H1 (cell line): ENCODE measurements around the gene RNF141. TPM values are rescaled to one million over a fixed set of nuclear protein-coding genes. Genes with fewer than 3 reads are reported as not detected.

Experiments
- CTCF ChIA-PET: fragments of 300-600 bp; sonication (Branson Sonifier 250); formaldehyde crosslinking; loops from one replicate; lab custom pipeline; 2021; ENCODE audit not compliant: partially characterized antibody; lab: Charles Lee
- POLR2A ChIA-PET: fragments of 300-600 bp; sonication (Branson Sonifier 250); formaldehyde crosslinking; loops from one replicate; lab custom pipeline; 2021; ENCODE audit warnings: inconsistent platforms; ENCODE audit not compliant: partially characterized antibody; lab: Charles Lee
- DNase-seq, 2 experiments: peaks; one replicate each; pipeline versions ENCODE4 v3.0.0 to v3.0.0-alpha.2; 2010 to 2022; ENCODE audit warnings: low spot score in 2 of 2, low read depth in 1 of 2, mixed read lengths in 1 of 2
- FAIRE-seq: peaks from 2 replicates; lab custom pipeline; 2011; peaks lifted over from hg19 to GRCh38; lab: Jason Lieb, UNC
- H2AFZ ChIP-seq: 2 replicates; pipeline ENCODE4 v1.8.1; 2012; ENCODE audit warnings: low read length, inconsistent platforms
- H2AK5ac ChIP-seq: 2 replicates; pipeline ENCODE4 v1.6.1; 2013; ENCODE audit warnings: low read depth, low read length
- H2BK120ac ChIP-seq: replicated peaks from 2 replicates; pipeline ENCODE3; 2013; ENCODE audit warnings: low read depth, low read length, inconsistent platforms
- H2BK12ac ChIP-seq: 2 replicates; pipeline ENCODE4 v1.6.1; 2013; ENCODE audit warnings: low read depth, low read length
- H2BK15ac ChIP-seq: 2 replicates; pipeline ENCODE4 v1.6.1; 2013; ENCODE audit warnings: low read length
- H2BK20ac ChIP-seq: 2 replicates; pipeline ENCODE4 v1.6.1; 2013; ENCODE audit warnings: low read length
- H2BK5ac ChIP-seq: 2 replicates; pipeline ENCODE4 v1.6.1; 2013; ENCODE audit warnings: low read depth, low read length
- H3K14ac ChIP-seq: 2 replicates; pipeline ENCODE4 v1.6.1; 2013; ENCODE audit warnings: inconsistent platforms; ENCODE audit not compliant: insufficient read length
- H3K18ac ChIP-seq: 2 replicates; pipeline ENCODE4 v1.6.1; 2013; ENCODE audit warnings: low read length; ENCODE audit errors: extremely low read depth
- H3K23ac ChIP-seq: 2 replicates; pipeline ENCODE4 v1.6.1; 2013; ENCODE audit warnings: inconsistent platforms; ENCODE audit not compliant: insufficient read length
- H3K23me2 ChIP-seq: 2 replicates; pipeline ENCODE4 v1.6.1; 2013; ENCODE audit warnings: low read depth, low read length
- H3K27ac ChIP-seq: 2 replicates; pipeline ENCODE4 v1.6.1; 2011; ENCODE audit warnings: low read depth, low read length, inconsistent platforms
- H3K27me3 ChIP-seq, 4 experiments: replicated peaks in 1 of 4; 1 replicate in 1 of 4; 2 replicates in 3 of 4; pipeline versions ENCODE4 v1.6.1 to v1.8.1; 2011 to 2013; ENCODE audit warnings: low read length in 3 of 4, mild to moderate bottlenecking in 3 of 4, inconsistent platforms in 2 of 4, mixed read lengths in 2 of 4, moderate library complexity in 1 of 4; ENCODE audit not compliant: control insufficient read depth in 3 of 4, insufficient read depth in 3 of 4; ENCODE audit errors: extremely low read depth in 1 of 4
- H3K36me3 ChIP-seq, 4 experiments: 2 replicates each; pipeline versions ENCODE4 v1.6.1 to v1.8.1; 2011 to 2013; ENCODE audit warnings: mild to moderate bottlenecking in 4 of 4, low read length in 3 of 4, moderate library complexity in 2 of 4, control low read depth in 1 of 4, inconsistent platforms in 1 of 4; ENCODE audit not compliant: insufficient read depth in 4 of 4, control insufficient read depth in 2 of 4
- H3K4ac ChIP-seq: replicated peaks from 2 replicates; pipeline ENCODE3; 2013; ENCODE audit warnings: low read length, low read depth, mixed read lengths, inconsistent platforms; ENCODE audit not compliant: insufficient read length
- H3K4me1 ChIP-seq, 4 experiments: replicated peaks in 1 of 4; 1 replicate in 1 of 4; 2 replicates in 3 of 4; pipeline versions ENCODE4 v1.6.1 to v1.8.1; 2011 to 2013; ENCODE audit warnings: low read length in 3 of 4, inconsistent platforms in 2 of 4, mixed read lengths in 1 of 4; ENCODE audit not compliant: insufficient read depth in 4 of 4, control insufficient read depth in 3 of 4
- H3K4me2 ChIP-seq, 2 experiments: 2 replicates each; pipeline versions ENCODE4 v1.6.1 to v1.8.1; 2011 to 2013; ENCODE audit warnings: low read depth in 2 of 2, low read length in 2 of 2, control low read depth in 1 of 2, inconsistent platforms in 1 of 2, mild to moderate bottlenecking in 1 of 2; ENCODE audit not compliant: insufficient read depth in 1 of 2
- H3K4me3 ChIP-seq, 4 experiments: fragments of 200-600, 300-600 bp in 1 of 4; sonication (generic), shearing (Covaris generic), sonication (Bioruptor Twin) in 1 of 4; 2 replicates each; pipeline versions ENCODE4 v1.5.1 to v1.8.1; 2011 to 2016; ENCODE audit warnings: low read length in 4 of 4, low read depth in 3 of 4, control low read depth in 2 of 4, inconsistent platforms in 2 of 4, mild to moderate bottlenecking in 2 of 4, mixed read lengths in 1 of 4, moderate library complexity in 1 of 4; ENCODE audit not compliant: insufficient read depth in 2 of 4; ENCODE audit errors: extremely low read depth in 1 of 4
- H3K56ac ChIP-seq: replicated peaks from 2 replicates; pipeline ENCODE3; 2013; ENCODE audit warnings: low read depth, mild to moderate bottlenecking, mixed read lengths, low read length, inconsistent platforms; ENCODE audit not compliant: insufficient read length
- H3K79me1 ChIP-seq: 2 replicates; pipeline ENCODE4 v1.6.1; 2013; ENCODE audit warnings: low read depth, low read length, control low read depth
- H3K79me2 ChIP-seq, 2 experiments: 2 replicates each; pipeline versions ENCODE4 v1.6.1 to v1.8.1; 2012 to 2013; ENCODE audit warnings: low read length in 2 of 2, mild to moderate bottlenecking in 2 of 2, inconsistent platforms in 1 of 2; ENCODE audit not compliant: insufficient read depth in 2 of 2, control insufficient read depth in 1 of 2
- H3K9ac ChIP-seq, 4 experiments: replicated peaks in 1 of 4; 1 replicate in 1 of 4; 2 replicates in 3 of 4; pipeline versions ENCODE4 v1.6.1 to v1.8.1; 2011 to 2013; ENCODE audit warnings: low read depth in 3 of 4, low read length in 3 of 4, control low read depth in 2 of 4, mild to moderate bottlenecking in 2 of 4, moderate library complexity in 2 of 4, inconsistent platforms in 1 of 4; ENCODE audit errors: extremely low read depth in 1 of 4
- H3K9me3 ChIP-seq, 2 experiments: 2 replicates each; pipeline versions ENCODE4 v1.6.1 to v1.8.1; 2012 to 2013; ENCODE audit warnings: mild to moderate bottlenecking in 2 of 2, moderate library complexity in 2 of 2, control low read depth in 1 of 2, inconsistent platforms in 1 of 2, low read depth in 1 of 2, low read length in 1 of 2, mixed read lengths in 1 of 2; ENCODE audit not compliant: insufficient read depth in 2 of 2
- H4K20me1 ChIP-seq, 2 experiments: replicated peaks in 1 of 2; 2 replicates each; pipeline versions ENCODE3 to v1.8.1; 2011 to 2013; ENCODE audit warnings: inconsistent platforms in 2 of 2, low read length in 2 of 2, mild to moderate bottlenecking in 1 of 2; ENCODE audit not compliant: insufficient read depth in 2 of 2, control insufficient read depth in 1 of 2
- H4K5ac ChIP-seq: 2 replicates; pipeline ENCODE4 v1.6.1; 2013; ENCODE audit warnings: low read length, low read depth, mixed read lengths, inconsistent platforms; ENCODE audit not compliant: insufficient read length
- H4K8ac ChIP-seq: 2 replicates; pipeline ENCODE4 v1.8.0; 2013; ENCODE audit warnings: mild to moderate bottlenecking, moderate library complexity, low read length, inconsistent platforms; ENCODE audit not compliant: insufficient read depth; ENCODE audit errors: extremely low read depth
- H4K91ac ChIP-seq: replicated peaks from 2 replicates; pipeline ENCODE3; 2013; ENCODE audit warnings: low read length, mixed read lengths, inconsistent platforms; ENCODE audit not compliant: insufficient read length
- ASH2L ChIP-seq: fragments of 200-600, 300-600 bp; sonication (generic); IDR thresholded peaks from one replicate; pipeline ENCODE4 v1.7.1; 2017; ENCODE audit warnings: low read length
- BACH1 ChIP-seq: IDR thresholded peaks from 2 replicates; pipeline ENCODE4 v1.6.1; 2012; ENCODE audit warnings: low read length, improper control_type of control experiment
- CTCF ChIP-seq, 3 experiments: IDR thresholded peaks; 1 replicate in 2 of 3; 2 replicates in 1 of 3; pipeline versions ENCODE4 v1.5.1 to v1.6.1; 2011; ENCODE audit warnings: low read length in 3 of 3, mild to moderate bottlenecking in 3 of 3, inconsistent platforms in 2 of 3, low read depth in 1 of 3, moderate library complexity in 1 of 3; ENCODE audit not compliant: insufficient read depth in 1 of 3; ENCODE audit errors: control extremely low read depth in 1 of 3
- EZH2 ChIP-seq: fragments of 200-600 bp; sonication (generic); IDR thresholded peaks from 2 replicates; pipeline ENCODE4 v1.7.1; 2012; ENCODE audit warnings: low read depth, mild to moderate bottlenecking, moderate library complexity, low read length, inconsistent platforms; ENCODE audit not compliant: severe bottlenecking
- POU5F1 ChIP-seq: IDR thresholded peaks from 2 replicates; pipeline ENCODE4 v1.6.1; 2011; ENCODE audit warnings: low read depth, mild to moderate bottlenecking, low read length, moderate library complexity
- RAD21 ChIP-seq, 2 experiments: IDR thresholded peaks in 1 of 2; conservative IDR thresholded peaks in 1 of 2; 2 replicates each; pipeline ENCODE4 v1.6.1; 2011; ENCODE audit warnings: low read depth in 2 of 2, low read length in 2 of 2, improper control_type of control experiment in 1 of 2, inconsistent platforms in 1 of 2, mild to moderate bottlenecking in 1 of 2, moderate library complexity in 1 of 2
- ZNF274 ChIP-seq: IDR thresholded peaks from 2 replicates; pipeline ENCODE4 v1.7.0; 2012; ENCODE audit warnings: low read length, borderline replicate concordance; ENCODE audit errors: extremely low read depth
- WGBS, 2 experiments: shearing (Covaris generic) in 1 of 2; methylation state at CpG; one replicate each; pipeline versions ENCODE4 v1.1.6 to v1.1.7; 2013 to 2015; ENCODE audit warnings: low lambda C conversion rate in 2 of 2, mixed read lengths in 2 of 2, inconsistent platforms in 1 of 2, low coverage in 1 of 2, missing lambda C conversion rate in 1 of 2; ENCODE audit not compliant: insufficient replicate concordance in 2 of 2, insufficient coverage in 1 of 2, insufficient read length in 1 of 2; ENCODE audit errors: extremely low coverage in 1 of 2, missing lambda C conversion rate in 1 of 2; 5-methylcytosine and 5-hydroxymethylcytosine counted together
- polyA plus RNA-seq, 7 experiments: library from polyadenylated mRNA; depleted of rRNA in 3 of 7; stranded (reverse) in 5 of 7; unstranded in 2 of 7; fragments of >200 nt in 5 of 7; fragments of 200-250 nt in 2 of 7; gene quantifications; 1 replicate in 5 of 7; 2 replicates in 1 of 7; 4 replicates in 1 of 7; pipeline versions ENCODE4 v1.2.1 to v1.2.3, GENCODE V29; 2011 to 2013; ENCODE audit warnings: missing spikeins in 2 of 7, mixed read lengths in 2 of 7
- total RNA-seq: library from RNA; stranded (reverse); fragmentation: NEBNext Ultra II Directional; extraction: Animal tissue kit (Norgen Biotek cat#: 25700); gene quantifications from 2 replicates; pipeline ENCODE4 v1.2.1, GENCODE V29; 2021

RNF141 gene
- total and polyA plus RNA-seq, 2 of the 8 experiments (the other 6 are each of a cell fraction or from before 2014, with no cell fraction given), result 8.5 to 22.8 TPM

GRCh38 chr11:10564696-10565318 is 23.8 kb upstream of the RNF141 start:
- Histone ChIP-seq H4K5ac (no peak overlapping the region), H4K8ac (no peak overlapping the region), H2AK5ac (no peak overlapping the region), H3K4me3 (no peak overlapping the region), H3K27ac (no peak overlapping the region), H3K79me1 (no peaks in the 10 kb centered on the region), H2BK15ac (no peak overlapping the region), H3K36me3 (no peaks in the 10 kb centered on the region), H2BK20ac (no peak overlapping the region), H3K4me2 (no peak overlapping the region), H3K4me1 (peaks cover 0 to 6% (median 0%) of the 10 kb centered on the region in 4 experiments; a peak in 4 of 7 replicates), H4K20me1 (no peaks in the 10 kb centered on the region), H3K18ac (no peak overlapping the region), H2BK12ac (no peak overlapping the region), H3K9ac (no peak overlapping the region), H3K23me2 (no peaks in the 10 kb centered on the region; the same call in 1 of the 2 replicates), H3K27me3 (no peaks in the 10 kb centered on the region), H4K91ac (no peak overlapping the region), H3K79me2 (no peaks in the 10 kb centered on the region), H3K56ac (no peak overlapping the region), H3K9me3 (no peaks in the 10 kb centered on the region), H2BK120ac (no peak overlapping the region), H3K23ac (no peak overlapping the region), H3K4ac (no peak overlapping the region), H3K14ac (no peak overlapping the region), H2BK5ac (no peak overlapping the region), H2AFZ (no peak overlapping the region)
- FAIRE-seq (no peak), DNase-seq (no peak)
- ChIA-PET POLR2A (no interaction called here), CTCF (interaction anchor here (0.6 to 2.8 kb wide), 15 partner anchors 9 to 169 kb away, joined by 3 to 11 read pairs (median 4); no protein-coding TSS in a partner anchor)
- WGBS, 2 experiments, result 80% methylated on average over 1 of the region's 1 CpG; no CpG with 5 or more reads in 1 of the 2 experiments
- TF ChIP-seq EZH2 (no peak), RAD21 (IDR thresholded peaks at IDR 0.05 in 1 of 2, conservative IDR thresholded peaks at IDR 0.05 in 1 of 2; ENCODE audit: low read depth in 2 of 2, low read length in 2 of 2) (peak; percentile 32 to 48), ASH2L (no peak), CTCF (IDR thresholded peaks at IDR 0.05; ENCODE audit: control extremely low read depth in 1 of 3, insufficient read depth in 1 of 3, low read depth in 1 of 3, low read length in 3 of 3) (peak in 2 of 3 experiments; percentile 17 to 31; a peak in 2 of 4 replicates), POU5F1 (no peak), ZNF274 (no peak), BACH1 (no peak)
